HG03064 (cell line): ENCODE data around the gene MTA3.

Experiments
- ATAC-seq: cut with Tn5 transposase; IDR thresholded peaks from one replicate; pipeline ENCODE4 v1.9.1; 2021; ENCODE audit warnings: low read depth; ENCODE audit not compliant: unreplicated experiment

The MTA3 gene

DNA sequence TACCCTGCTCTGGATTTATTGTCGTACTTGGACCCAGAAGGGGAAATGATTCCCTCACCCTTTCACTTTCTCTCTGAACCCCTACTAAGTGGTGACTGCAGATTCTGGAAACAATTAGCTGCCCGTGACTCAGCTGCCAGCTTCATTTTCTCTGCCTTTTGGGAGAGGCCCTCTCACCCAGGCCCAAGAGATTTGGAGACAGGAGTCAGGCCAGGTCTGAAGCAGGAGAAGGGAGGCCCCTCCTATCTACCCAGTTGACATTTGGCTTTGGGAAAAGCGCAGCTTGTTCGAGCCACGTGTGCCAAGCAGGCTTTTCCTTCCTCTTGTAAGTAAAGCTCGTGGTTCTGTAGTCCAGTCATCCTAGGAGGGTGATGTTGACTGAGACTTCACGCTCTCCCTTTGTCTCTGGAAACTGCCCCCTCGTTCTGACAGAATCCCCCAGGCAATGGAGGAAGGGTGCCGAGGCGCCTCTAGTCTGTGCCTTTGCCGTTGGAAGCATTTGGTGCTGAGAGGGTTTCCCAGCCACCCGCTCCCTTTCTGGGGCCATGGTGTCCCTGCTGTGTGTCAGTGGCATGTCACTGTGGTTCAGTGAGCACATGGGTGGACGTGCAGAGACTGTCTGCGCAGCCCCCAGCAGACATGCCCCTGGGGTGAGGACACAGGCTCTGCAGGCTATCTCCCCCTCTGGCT is 186.9 kb downstream of the MTA3 start:
- ATAC-seq, result no peak

DNA sequence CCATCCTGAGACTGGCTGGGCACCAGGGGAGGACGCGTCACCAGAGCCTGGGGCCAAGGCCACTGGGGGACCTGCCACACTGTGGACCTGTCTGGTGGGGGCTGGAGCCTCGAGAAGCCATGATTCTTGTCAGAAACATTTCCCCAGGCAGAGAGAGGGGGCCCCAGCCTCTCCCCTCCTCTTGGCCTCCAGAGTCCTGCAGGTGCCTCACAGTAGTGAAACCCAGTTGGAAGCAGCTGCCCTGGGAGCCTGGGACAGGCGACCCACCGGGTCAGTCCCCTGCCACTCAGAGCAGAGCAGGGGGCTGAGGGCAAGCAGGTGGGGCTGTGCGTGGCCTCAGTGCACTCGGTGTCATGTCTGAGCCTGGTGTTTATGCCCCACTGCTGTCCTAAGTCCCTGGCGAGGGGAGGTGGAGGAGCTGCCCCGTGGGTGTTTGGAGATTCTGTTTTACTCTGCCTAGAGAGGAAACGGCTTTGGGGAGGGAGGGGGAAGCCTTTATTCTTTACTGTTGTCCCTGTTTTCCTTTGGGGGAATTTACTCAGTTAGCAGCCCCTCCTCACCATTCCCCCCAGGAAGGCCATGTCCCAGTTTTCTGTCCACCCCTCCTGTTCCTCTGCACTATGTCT is 187.8 kb downstream of the MTA3 start:
- no peak for ATAC-seq

DNA sequence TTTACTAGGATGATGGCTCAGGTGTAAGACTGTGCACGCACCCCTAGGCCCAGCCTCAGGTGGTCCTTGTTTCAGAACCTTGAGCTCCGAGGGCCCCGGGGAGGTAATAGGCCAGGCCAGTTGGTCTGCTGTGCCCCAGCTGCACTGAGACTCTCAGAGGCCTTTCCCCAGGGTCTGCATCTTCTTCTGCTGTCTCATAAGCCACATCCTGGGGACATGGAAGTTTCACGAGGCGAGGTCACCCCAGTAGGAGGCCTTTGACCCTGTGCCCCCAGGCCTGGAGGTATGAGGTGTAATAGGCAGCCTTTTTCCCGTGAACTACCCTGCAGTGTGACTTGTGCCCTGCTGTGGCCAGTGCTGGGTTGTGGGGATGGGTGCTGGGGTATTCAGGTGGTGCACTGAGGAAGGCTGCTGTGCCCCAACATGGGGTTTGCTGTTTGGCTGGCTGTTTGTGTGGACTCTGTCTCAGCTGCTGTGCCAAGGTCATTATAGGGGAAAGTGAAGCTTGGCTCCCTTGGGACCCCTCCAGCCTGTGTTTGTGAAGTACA is 188.6 kb downstream of the MTA3 start:
- ATAC-seq, result no peak

DNA sequence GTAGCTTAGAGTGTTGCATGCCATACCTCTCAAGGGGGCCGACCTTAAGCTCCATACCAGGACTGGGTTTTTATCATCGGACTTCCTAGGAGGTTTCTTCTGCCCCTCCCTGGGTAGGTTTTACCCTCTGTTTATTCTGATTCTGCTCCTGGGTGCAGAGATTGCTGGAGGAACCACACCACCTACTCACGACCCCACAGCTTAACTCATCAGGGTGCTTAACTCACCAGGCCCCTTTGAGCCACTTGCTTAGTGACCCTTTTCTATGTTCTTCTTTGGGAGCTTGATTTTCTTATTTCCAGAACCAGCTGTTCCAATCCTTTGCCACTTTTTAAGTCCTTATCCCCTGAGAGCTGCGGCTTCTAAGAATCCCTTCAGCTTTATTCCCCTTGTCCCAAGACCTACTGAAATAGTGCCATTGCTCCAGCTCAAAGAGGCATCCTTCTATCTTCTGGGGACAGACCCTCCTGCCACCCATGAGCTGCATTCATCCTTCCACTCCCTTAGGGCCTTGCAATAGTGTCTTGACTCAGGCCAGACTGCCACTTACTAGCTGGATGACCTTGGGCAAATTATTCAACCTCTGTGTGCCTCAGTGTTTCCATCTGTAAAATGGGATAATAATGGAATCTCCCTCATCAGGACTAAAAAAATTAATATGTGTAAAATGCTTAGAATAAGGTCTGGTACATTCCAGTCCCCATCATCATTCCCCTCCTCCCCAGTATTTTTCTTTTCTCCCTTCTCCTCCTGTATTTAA is 189.7 kb downstream of the MTA3 start:
- no peak for ATAC-seq

DNA sequence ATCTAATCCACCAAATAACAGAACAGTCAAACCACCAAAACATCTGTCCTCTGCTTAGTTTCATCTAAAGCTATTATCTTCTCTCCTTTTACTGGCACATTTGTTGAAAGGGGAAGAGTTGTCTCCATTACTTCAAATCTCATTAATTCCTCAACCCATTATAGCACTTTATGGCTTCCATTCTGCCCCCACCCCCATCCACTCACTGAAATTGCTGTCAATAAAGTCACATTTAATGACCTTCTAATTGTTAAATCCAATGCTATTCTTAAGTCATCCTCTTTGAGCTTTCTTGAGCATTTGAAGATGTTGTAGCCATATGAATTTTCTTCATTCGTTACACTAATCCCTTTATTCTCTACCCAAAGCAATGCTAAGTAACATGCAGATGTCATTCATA is 190.3 kb downstream of the MTA3 start:
- ATAC-seq, result no peak

DNA sequence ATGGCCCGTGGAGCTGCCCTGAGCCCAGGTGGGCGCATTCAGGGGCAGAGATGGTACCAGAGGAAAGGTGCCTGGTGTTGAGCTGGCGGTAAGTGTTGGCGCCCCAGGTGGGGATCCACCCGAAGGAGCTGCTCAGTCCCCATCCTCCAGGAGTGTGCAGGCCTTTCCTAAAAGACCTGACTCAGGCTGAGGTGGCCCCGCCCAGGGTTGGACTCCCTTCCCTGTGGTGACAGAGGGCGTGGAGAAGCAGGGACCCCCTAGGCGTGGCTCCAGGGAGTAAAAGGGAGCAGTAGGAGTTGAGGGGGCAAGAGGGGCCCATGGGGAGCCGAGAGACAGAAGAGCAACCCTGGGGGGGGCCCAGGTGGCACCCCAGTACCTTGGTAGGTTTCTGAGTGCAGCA is 193.1 kb downstream of the MTA3 start:
- no peak for ATAC-seq

DNA sequence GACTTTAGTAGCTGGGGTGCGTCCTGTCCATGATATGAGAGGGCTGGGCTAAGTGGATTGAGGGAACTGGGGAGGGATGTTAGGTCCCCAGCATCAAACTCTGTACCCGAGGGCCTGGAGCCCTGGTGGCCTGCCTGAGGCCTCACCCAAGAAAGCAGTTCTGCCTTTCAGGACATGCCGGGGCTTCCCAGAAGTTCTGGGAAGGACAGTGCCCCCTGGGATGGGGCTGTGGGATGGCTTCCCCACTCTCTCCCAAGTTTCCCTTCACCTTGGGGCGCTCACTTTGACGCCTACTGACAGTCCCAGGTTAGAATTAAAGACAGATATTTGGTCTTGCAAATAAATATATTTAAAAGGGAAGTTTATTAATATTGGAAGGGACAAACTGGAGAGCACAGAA is 193.7 kb downstream of the MTA3 start:
- ATAC-seq, result no peak

DNA sequence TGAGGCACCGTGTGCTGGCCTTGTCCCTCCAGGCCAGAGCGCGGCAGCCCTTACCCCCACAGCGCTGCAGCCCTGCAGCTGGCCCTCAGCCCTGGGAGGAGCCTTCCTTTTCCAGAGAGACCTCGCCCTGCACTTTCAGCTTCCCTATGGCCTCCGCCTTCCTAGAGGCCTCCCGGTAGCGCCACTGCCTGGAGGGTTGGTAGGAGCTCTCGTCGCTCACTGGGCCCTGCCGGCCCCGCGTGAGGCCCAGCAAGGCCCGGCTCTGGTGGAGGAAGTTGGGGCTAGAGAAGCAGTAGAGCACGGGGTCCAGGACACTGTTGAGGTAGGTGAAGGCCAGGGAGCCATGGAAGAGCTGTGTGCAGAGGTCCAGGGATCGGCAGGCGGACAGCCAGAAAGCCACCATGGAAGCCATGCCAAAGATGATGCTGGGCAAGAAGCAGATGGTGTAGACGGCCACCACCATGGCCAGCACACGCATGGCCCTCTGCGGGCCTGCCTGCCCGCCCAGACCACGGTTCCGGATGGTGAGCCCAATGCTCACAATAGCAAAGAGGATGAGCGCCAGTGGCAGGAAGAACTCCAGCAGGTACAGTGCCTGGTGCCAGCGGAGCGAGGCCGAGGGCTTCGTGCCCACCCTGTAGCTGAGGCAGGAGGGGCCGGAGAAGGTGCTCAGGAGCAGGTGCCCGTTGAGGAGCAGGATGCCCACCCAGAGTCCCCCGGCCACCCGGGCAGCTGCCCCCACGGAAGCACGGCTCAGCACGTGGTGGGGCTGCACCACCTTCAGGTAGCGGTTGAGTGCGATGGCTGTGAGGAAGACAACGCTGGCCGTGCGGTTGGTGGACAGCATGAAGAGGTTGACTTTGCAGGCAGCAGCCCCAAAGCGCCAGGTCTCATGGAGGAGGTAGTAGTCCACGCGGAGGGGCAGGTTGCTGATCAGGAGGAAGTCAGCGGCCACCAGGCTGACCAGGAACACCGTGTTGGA is 194.7 kb downstream of the MTA3 start:
- ATAC-seq, result no peak

DNA sequence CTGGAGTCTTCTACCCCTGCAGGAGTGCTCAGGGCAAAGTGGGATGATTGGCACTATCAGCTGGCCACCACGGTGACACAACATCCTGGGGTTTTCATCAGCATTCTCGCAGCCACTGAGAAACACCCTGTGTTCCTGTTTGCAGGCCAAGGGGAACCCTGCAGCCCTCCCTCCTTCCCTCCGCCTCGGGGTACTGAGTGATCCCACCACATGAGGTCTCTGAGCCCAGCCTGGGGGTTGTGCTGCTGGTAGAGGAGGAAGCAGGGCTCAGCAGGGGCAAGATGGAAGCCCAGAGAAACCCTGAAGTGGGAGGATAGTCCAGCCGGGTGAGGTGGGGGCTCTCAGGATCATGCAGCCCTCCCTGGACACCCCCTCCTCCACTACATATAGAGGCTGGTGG is 195.7 kb downstream of the MTA3 start, which contains the start of gene OXER1:
Gene OXER1 (minus strand): TSS at position 40 of the 400 bp plus-strand sequence. CDS start 73 bp downstream, outside the sequence.
- no peak for ATAC-seq

DNA sequence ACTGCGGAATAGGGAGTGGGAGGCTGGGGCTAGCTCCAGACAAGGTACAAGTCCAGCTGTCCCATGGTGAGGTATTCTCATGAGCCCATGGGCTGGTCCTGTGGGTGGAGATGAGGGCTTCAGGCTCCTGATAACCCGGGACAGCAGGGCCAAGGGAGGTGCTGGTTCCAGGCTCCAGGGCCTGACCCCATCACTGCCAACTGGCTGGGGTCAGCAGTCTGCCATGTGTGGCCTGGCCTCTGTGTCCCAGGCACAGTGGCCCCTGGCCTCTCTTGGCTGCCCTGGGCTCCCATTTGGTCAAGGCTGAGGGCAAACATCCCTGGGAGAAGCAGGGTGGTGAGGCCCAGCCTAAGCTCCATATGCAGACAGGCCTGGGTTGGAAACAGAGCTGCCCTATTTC is 196.5 kb downstream of the MTA3 start:
- ATAC-seq, result no peak

DNA sequence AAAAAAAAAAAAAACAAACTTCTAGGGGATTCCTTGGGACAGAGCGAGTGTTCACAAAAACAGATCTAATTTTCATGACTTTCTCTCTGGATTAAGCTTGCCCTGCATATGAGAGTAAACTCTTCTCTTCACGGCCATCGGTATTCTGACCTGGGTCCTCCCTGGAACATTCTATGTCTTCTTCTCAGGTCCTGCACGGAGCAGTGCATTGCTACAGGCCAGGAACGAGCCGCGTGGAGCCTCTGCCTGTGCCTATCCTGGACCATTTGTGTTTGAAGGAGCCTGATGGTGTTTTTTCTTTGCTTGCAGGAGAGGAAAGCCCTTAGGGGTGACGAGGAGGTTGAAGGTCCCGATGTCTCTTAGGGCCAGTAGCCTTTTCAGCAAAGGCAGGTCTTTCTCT is 197.3 kb downstream of the MTA3 start:
- no peak for ATAC-seq

DNA sequence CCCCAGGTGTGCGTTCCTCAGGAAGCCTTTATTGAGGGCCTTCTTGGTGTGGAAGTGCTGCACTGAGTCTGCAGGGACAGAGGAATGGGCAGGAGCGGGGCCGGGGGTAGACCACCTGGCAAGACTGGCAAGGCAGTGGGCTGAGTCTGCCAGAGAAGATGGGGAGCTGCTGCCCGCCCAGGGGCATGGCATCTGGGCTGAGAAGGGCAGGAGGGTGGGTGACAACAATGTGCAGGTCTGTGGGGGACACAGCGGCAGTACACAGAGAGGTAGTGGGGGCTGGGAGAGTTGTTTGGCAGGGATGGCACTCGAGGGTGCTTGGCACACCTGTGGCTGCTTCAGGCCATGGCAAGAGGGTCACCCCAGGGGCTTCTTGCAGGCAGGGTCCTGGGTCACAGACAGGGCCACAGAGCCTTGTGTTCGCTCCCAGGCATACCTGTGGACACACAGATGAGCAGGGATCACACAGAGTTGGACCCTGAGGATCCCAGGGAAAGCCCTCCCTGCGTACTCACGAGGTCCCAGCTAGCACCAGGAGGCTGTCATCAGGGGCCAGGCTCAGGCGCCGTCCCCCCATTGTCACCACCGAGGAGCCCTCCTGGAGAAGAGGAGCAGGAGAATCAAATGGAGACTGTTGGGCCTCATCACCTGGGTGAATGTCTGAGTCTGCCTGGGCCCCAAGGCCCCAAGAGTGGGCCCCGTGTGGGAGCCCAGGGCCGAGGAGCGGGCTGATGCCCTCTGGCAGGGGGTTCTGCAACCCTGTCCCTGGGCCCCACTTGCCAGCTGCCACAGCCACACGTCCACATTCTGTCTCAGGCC is 198.9 kb downstream of the MTA3 start:
- ATAC-seq, result no peak

DNA sequence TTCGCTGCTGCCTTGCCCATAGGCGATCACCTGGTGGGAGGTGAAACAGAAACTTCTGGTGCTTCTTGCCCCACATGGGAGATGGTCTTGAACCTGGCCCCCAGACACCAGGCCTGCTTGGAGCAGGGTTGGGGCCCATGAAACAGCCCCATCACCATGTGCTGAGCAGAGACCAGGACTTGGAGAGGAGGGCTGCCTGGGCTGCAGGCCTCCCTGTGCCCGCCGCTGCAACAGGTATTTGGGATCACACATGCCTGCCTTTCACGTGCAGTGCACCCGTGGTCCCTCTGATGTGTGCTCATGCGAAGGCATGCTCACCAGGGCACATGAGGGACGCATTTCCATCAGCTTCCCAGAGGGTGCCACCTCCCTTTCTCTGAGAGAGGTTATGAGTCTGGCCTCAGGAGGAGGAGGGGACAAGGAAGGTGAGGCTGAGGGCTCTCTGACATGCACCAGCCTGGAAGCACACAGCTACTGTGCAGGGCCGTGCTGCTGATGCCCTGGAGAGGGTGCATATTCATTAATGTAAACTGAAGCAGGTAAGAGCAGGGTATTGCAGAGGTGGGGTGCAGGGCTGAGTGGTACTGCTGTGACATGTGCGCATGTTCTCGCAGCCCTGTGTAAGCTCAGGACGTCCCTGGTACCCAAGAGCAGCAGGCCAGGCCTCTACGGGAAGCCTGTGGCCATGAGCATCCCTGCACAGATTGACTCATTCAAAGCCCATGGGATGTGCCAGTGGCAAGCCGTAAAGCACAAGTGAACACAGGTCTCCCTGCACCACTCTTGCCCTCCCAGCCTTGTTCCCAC is 199.7 kb downstream of the MTA3 start:
- no peak for ATAC-seq

DNA sequence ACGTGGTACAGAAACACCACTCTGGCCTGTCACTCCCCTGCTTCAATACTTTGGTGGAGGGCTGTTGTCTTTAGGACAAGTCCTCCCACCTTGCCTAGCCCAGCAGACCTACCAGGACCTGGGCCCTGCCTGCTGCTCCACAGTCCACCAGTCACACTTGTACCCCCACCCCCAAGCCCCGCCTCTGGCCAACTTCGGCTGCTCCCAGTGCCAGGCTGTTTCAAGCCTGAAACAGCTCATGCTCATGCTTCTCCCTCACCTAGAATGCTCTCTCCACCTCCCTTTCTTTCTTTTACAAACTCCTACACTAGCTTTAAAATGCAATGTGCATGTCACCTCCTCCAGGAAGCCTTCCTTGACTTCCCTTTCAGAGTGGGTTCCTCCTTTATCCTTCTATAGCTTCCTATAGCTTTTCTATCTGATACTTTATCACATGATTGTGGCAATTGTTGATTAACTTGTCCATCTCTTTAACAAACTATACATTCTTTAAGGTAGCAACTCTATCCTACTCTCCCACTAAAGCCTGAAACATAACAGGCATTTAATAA is 200.3 kb downstream of the MTA3 start:
- ATAC-seq, result no peak

DNA sequence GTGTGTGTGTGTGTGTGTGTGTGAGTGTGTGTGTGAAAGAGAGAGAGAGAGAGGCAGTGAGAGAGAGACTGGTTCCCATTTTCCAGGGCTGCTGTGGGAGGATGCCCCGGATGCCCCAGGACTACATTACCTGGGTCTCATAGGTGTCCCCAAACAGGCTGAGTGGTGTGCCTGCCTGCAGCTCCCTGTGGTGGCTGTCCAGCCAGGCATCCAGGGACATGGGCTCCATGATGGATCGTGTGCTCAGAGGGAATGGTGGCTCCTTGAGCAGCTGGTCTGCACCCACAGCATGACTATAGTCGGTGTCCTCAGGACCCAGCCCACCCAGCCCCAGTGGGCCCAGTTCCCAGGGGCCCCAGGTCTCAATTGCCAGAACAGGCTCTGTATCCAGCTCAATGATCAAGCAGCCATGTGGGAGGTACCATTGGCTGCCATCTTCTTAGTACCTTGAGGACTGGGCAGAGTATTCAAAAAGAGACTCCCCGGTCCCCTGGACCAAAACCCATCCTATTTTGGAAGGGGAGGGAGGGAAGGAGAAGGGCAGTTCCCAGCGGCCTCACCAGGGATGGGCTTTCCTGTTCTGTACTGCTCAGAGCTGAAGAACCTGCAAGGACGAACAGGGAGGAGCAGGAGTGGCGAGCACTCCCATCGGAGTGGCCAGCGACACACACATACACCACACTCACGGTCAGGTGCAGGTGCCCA is 201.3 kb downstream of the MTA3 start:
- ATAC-seq, result no peak

DNA sequence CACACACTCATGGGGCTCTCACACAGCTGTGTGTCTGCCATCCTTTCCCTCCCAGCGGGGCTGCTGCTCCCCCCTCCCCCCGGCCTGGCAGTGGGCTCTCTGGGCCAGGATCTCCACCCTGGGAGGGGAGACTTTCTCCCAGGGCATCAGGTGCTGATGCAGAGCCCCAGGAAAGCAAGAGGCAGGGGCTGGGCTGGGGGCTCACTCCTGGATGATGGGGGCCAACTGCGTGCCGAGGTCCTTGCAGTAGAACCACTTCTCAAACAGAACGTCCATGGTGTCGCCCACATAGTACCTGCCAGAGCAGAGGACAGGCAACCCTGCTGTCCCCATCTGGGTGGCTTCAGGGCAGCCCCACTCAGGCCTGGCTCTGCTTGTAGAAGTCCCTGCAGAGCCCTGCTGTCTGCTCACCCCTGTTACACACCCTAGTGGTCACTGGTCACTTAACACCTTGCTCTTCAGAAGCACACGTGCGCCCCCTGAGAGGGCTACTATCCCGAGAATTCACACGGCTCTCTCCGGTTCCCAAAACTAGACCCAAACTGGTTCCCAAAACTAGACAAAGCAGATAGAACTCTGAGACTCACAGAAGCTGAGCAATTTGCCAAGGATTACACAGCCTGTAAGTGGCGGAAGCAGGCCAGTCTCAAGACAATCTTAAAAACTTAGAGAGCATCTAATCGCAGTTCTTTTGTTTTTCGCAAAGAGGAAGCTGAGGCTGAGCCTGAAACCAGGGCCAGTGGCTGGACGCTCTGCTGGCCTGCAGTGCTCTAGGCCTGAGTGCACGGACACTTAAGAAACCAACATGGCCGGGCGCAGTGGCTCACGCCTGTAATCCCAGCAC is 202.1 kb downstream of the MTA3 start:
- no peak for ATAC-seq
